HepG2 (cell line): Measurements from ENCODE around the gene NGDN.

Experiments
- KLF16 ChIP-seq, 2 experiments: sonication (generic) in 1 of 2; formaldehyde crosslinking in 1 of 2; IDR thresholded peaks; 2 replicates each; pipeline versions ENCODE4 v1.6.1 to v1.8.0; 2016 to 2023; ENCODE audit warnings: missing genetic modification reagents in 2 of 2, missing compliant biosample characterization in 1 of 2
- NCOA2 ChIP-seq: sonication (generic); formaldehyde crosslinking; IDR thresholded peaks from 2 replicates; pipeline ENCODE4 v1.8.0; 2022; ENCODE audit warnings: inconsistent platforms
- POLR2A ChIP-seq, 2 experiments: IDR thresholded peaks; 2 replicates each; pipeline ENCODE4 v1.6.1; 2011; ENCODE audit warnings: low read depth in 2 of 2, low read length in 2 of 2, mild to moderate bottlenecking in 1 of 2, moderate library complexity in 1 of 2; ENCODE audit not compliant: insufficient read depth in 1 of 2
- RFXANK ChIP-seq: IDR thresholded peaks from 2 replicates; pipeline ENCODE4 v1.6.1; 2016
- SMARCE1 ChIP-seq: fragments of 450-650 bp; IDR thresholded peaks from 2 replicates; pipeline ENCODE4 v1.6.1; 2017; ENCODE audit warnings: borderline replicate concordance
- ZNF558 ChIP-seq: sonication (generic); formaldehyde crosslinking; IDR thresholded peaks from 2 replicates; pipeline ENCODE4 v1.9.0; 2022; ENCODE audit warnings: mild to moderate bottlenecking, missing genetic modification reagents, borderline replicate concordance
- ZNF572 ChIP-seq: sonication (generic); formaldehyde crosslinking; IDR thresholded peaks from 2 replicates; pipeline ENCODE4 v1.5.1; 2020; ENCODE audit warnings: mild to moderate bottlenecking, missing genetic modification reagents
- ZSCAN20 ChIP-seq: sonication (generic); formaldehyde crosslinking; IDR thresholded peaks from 2 replicates; pipeline ENCODE4 v1.4.0; 2020; ENCODE audit warnings: missing genetic modification reagents, mild to moderate bottlenecking, borderline replicate concordance
- TF ChIP-seq, protein P1 (sequence below): sonication (generic); formaldehyde crosslinking; IDR thresholded peaks from 2 replicates; pipeline ENCODE4 v1.5.0; 2020; ENCODE audit warnings: mild to moderate bottlenecking, missing genetic modification reagents, moderate library complexity
- TF ChIP-seq, protein P2 (sequence below): sonication (generic); formaldehyde crosslinking; IDR thresholded peaks from 2 replicates; pipeline ENCODE4 v1.4.0; 2020; ENCODE audit warnings: mild to moderate bottlenecking, missing genetic modification reagents
- TF ChIP-seq, protein P3 (sequence below): sonication (generic); formaldehyde crosslinking; IDR thresholded peaks from 2 replicates; pipeline ENCODE4 v1.4.0; 2020; ENCODE audit warnings: missing genetic modification reagents, borderline replicate concordance
- TF ChIP-seq, protein P4 (sequence below), 2 experiments: fragments of 450-650 bp in 1 of 2; sonication (generic) in 1 of 2; formaldehyde crosslinking; IDR thresholded peaks; 2 replicates each; pipeline versions ENCODE4 v1.5.0 to v1.8.0; 2020 to 2022; ENCODE audit warnings: mild to moderate bottlenecking in 1 of 2, missing genetic modification reagents in 1 of 2
- TF ChIP-seq, protein P5 (sequence below): IDR thresholded peaks from 2 replicates; pipeline ENCODE4 v1.6.1; 2012; ENCODE audit warnings: inconsistent platforms
- TF ChIP-seq, protein P6 (sequence below): sonication (generic); formaldehyde crosslinking; IDR thresholded peaks from 2 replicates; pipeline ENCODE4 v1.5.0; 2020; ENCODE audit warnings: missing genetic modification reagents

DNA sequence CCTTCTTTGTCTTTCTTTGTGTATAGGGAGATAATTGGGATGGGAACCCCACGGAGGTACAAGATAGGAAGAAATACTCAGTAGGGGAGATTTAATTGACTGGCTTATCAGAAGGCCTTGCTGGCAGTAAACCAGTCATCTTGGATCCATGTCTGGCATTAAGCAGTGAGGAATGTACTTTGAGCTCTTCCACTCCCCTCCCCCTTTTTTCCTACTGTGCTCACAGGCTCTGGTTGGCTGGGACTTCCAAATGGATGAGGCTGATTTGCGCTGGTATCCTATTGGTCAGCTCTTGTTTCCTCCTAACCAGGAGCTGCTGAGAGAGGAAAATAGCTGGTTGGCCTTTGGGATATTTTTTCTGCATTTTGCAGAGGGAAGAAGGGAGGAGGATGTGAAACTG lies 24.7 kb downstream of the NGDN start:
- TF ChIP-seq ZSCAN20 (CRISPR knock-in tag) = no peak
- TF ChIP-seq, protein P1, sequence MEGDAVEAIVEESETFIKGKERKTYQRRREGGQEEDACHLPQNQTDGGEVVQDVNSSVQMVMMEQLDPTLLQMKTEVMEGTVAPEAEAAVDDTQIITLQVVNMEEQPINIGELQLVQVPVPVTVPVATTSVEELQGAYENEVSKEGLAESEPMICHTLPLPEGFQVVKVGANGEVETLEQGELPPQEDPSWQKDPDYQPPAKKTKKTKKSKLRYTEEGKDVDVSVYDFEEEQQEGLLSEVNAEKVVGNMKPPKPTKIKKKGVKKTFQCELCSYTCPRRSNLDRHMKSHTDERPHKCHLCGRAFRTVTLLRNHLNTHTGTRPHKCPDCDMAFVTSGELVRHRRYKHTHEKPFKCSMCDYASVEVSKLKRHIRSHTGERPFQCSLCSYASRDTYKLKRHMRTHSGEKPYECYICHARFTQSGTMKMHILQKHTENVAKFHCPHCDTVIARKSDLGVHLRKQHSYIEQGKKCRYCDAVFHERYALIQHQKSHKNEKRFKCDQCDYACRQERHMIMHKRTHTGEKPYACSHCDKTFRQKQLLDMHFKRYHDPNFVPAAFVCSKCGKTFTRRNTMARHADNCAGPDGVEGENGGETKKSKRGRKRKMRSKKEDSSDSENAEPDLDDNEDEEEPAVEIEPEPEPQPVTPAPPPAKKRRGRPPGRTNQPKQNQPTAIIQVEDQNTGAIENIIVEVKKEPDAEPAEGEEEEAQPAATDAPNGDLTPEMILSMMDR = no peak
- TF ChIP-seq, protein P2, sequence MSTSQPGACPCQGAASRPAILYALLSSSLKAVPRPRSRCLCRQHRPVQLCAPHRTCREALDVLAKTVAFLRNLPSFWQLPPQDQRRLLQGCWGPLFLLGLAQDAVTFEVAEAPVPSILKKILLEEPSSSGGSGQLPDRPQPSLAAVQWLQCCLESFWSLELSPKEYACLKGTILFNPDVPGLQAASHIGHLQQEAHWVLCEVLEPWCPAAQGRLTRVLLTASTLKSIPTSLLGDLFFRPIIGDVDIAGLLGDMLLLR = no peak
- no peak for TF ChIP-seq NCOA2 (CRISPR knock-in tag)
- no peak for TF ChIP-seq POLR2A (IDR thresholded peaks at IDR 0.05; ENCODE audit: insufficient read depth in 1 of 2, low read depth in 2 of 2, low read length in 2 of 2)
- no peak for TF ChIP-seq ZNF558 (CRISPR knock-in tag)
- TF ChIP-seq, protein P3, sequence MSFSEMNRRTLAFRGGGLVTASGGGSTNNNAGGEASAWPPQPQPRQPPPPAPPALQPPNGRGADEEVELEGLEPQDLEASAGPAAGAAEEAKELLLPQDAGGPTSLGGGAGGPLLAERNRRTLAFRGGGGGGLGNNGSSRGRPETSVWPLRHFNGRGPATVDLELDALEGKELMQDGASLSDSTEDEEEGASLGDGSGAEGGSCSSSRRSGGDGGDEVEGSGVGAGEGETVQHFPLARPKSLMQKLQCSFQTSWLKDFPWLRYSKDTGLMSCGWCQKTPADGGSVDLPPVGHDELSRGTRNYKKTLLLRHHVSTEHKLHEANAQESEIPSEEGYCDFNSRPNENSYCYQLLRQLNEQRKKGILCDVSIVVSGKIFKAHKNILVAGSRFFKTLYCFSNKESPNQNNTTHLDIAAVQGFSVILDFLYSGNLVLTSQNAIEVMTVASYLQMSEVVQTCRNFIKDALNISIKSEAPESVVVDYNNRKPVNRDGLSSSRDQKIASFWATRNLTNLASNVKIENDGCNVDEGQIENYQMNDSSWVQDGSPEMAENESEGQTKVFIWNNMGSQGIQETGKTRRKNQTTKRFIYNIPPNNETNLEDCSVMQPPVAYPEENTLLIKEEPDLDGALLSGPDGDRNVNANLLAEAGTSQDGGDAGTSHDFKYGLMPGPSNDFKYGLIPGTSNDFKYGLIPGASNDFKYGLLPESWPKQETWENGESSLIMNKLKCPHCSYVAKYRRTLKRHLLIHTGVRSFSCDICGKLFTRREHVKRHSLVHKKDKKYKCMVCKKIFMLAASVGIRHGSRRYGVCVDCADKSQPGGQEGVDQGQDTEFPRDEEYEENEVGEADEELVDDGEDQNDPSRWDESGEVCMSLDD = no peak
- TF ChIP-seq, protein P4, sequence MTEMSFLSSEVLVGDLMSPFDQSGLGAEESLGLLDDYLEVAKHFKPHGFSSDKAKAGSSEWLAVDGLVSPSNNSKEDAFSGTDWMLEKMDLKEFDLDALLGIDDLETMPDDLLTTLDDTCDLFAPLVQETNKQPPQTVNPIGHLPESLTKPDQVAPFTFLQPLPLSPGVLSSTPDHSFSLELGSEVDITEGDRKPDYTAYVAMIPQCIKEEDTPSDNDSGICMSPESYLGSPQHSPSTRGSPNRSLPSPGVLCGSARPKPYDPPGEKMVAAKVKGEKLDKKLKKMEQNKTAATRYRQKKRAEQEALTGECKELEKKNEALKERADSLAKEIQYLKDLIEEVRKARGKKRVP (CRISPR knock-in tag; IDR thresholded peaks at IDR 0.05) = no peak
- TF ChIP-seq, protein P5, sequence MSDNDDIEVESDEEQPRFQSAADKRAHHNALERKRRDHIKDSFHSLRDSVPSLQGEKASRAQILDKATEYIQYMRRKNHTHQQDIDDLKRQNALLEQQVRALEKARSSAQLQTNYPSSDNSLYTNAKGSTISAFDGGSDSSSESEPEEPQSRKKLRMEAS = no peak
- TF ChIP-seq, protein P6, sequence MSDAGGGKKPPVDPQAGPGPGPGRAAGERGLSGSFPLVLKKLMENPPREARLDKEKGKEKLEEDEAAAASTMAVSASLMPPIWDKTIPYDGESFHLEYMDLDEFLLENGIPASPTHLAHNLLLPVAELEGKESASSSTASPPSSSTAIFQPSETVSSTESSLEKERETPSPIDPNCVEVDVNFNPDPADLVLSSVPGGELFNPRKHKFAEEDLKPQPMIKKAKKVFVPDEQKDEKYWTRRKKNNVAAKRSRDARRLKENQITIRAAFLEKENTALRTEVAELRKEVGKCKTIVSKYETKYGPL (CRISPR knock-in tag) = no peak
- no peak for TF ChIP-seq SMARCE1
- no peak for TF ChIP-seq RFXANK (CRISPR knock-in tag)
- no peak for TF ChIP-seq KLF16 (CRISPR knock-in tag; IDR thresholded peaks at IDR 0.05)
- no peak for TF ChIP-seq ZNF572 (CRISPR knock-in tag)
